Bronchial epithelial cell (primary cell): ENCODE measurements around the gene BZW1. TPM values are rescaled to one million over a fixed set of nuclear protein-coding genes. Genes with fewer than 3 reads are reported as not detected.

Experiments
- DNase-seq: peaks from one replicate; pipeline ENCODE4 v3.0.0-alpha.2; 2010; ENCODE audit warnings: low read depth
- FAIRE-seq: peaks from 2 replicates; lab custom pipeline; 2011; peaks lifted over from hg19 to GRCh38; lab: Jason Lieb, UNC
- H3K27me3 ChIP-seq: 2 replicates; pipeline ENCODE4 v1.5.1; 2011; ENCODE audit warnings: low read length; ENCODE audit not compliant: control insufficient read depth, insufficient read depth
- H3K36me3 ChIP-seq: 2 replicates; pipeline ENCODE4 v1.5.1; 2011; ENCODE audit warnings: low read length; ENCODE audit not compliant: control insufficient read depth, insufficient read depth
- H3K4me3 ChIP-seq: 2 replicates; pipeline ENCODE4 v1.5.1; 2011; ENCODE audit warnings: mild to moderate bottlenecking, low read depth, low read length, control low read depth
- total RNA-seq: library from RNA; depleted of rRNA; stranded (reverse); fragments of >200 nt; gene quantifications from 2 replicates; pipeline ENCODE4 v1.2.1, GENCODE V29; 2014
- TF ChIP-seq, protein P1 (sequence below): IDR thresholded peaks from 2 replicates; pipeline ENCODE4 v1.5.1; 2011; ENCODE audit warnings: mild to moderate bottlenecking, moderate library complexity, low read length, control low read depth, inconsistent platforms; ENCODE audit not compliant: insufficient read depth, severe bottlenecking

The BZW1 gene
- total RNA-seq, 1 donor from 2014 or later, result 546 TPM

DNA sequence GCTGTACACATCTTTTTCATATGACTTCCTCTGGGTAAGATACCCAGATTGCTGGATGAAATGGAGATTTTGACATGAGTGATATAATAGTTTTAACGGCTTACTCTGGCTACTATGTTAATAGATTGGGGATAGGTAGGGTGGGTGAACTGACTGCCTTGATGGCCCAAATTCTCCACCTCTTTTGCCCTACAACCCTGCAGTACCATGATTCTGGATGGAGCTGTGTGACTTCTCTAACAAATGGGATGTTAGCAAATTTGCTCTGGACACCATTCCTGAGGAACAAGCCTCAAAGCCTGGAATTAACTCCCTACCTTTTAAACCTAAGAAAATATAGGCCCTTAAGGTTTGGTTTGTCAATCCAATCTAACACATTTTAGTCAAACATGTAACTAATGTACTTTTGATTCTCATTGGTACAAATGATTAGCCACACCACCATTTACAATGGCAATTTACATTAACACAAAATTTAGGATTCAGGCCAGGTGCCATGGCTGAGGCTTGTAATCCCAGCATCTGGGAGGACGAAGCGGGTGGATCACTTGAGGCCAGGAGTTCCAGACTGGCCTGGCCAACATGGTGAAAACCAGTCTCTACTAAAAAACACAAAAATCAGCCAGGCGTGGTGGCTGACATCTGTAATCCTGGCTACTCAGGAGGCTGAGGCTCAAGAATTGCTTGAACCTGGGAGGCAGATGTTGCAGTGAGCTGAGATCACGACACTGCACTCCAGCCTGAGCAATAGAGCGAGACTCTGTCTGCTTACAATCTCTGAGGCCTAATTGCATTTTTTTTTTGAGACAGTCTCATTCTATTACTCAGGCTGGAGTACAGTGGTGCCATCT, 39.9 kb downstream of the BZW1 start:
- no peaks in the 10 kb centered on the region for H3K27me3 ChIP-seq
- H3K4me3 ChIP-seq, result no peak overlapping the region
- TF ChIP-seq, protein P1, sequence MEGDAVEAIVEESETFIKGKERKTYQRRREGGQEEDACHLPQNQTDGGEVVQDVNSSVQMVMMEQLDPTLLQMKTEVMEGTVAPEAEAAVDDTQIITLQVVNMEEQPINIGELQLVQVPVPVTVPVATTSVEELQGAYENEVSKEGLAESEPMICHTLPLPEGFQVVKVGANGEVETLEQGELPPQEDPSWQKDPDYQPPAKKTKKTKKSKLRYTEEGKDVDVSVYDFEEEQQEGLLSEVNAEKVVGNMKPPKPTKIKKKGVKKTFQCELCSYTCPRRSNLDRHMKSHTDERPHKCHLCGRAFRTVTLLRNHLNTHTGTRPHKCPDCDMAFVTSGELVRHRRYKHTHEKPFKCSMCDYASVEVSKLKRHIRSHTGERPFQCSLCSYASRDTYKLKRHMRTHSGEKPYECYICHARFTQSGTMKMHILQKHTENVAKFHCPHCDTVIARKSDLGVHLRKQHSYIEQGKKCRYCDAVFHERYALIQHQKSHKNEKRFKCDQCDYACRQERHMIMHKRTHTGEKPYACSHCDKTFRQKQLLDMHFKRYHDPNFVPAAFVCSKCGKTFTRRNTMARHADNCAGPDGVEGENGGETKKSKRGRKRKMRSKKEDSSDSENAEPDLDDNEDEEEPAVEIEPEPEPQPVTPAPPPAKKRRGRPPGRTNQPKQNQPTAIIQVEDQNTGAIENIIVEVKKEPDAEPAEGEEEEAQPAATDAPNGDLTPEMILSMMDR, result no peak
- no peak for FAIRE-seq
- peaks cover 8% of the 10 kb centered on the region for H3K36me3 ChIP-seq
- no peak for DNase-seq

DNA sequence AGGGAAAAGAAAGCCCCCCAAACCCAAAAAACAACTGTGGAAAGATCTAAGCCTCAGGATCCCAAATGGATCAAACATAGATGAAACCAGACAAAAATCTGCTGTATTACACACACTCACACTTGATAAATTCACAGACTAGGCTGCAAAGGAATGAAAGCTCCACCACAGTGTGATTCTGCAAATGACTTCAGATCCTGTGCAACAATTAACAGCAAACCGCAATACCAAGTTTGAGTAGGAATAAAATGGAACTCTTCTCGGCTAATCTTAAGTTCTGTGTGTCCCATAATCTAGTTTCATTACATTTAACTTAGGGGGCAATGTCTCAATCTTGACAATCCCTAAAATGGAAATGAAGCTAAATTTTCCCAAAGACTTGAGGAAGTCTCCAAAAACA, 40.9 kb downstream of the BZW1 start:
- FAIRE-seq, result no peak
- Histone ChIP-seq H3K27me3 (no peaks in the 10 kb centered on the region), H3K36me3 (peaks cover 11% of the 10 kb centered on the region), H3K4me3 (no peak overlapping the region)
- DNase-seq, result no peak
- TF ChIP-seq, protein P1, result no peak

- Histone ChIP-seq H3K36me3 (peaks cover 22% of the 10 kb centered on the region), H3K27me3 (no peaks in the 10 kb centered on the region), H3K4me3 (no peak overlapping the region)
- FAIRE-seq (no peak), DNase-seq (no peak)
- TF ChIP-seq, protein P1, result no peak
Observed at GRCh38 chr2:200856806-200857205, 45.1 kb downstream of the BZW1 start.

DNA sequence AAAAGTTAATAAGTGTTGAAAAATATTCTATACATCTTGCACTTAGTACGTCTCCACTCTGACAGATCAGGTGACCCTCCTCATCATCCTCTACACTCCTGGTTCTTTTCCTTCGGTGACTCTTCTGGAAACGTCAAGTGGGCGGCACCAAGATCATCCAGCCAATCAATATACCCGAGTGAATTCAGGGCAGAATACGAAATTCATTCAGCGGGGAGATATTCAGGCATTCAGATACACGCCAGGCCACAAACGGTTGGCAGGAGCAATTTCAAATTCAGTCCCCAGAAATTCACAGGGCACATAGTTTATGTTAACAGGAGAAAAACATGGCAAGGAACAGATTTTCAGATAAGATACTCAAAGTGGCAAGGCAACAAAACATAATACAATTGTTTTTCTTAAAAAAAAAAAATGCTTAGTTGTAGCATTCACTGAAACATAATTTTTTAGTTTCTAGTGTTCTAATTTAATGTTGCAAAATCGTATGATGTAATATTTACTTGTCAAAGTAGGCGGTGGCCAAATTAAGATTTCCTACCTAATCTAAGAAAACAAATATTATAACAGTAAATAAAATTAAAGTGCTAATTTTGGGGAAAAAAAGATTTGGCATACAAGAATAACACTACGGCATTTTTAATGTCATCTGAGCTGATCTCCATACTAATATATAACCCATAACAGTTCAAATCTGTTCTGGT, 48.5 kb downstream of the BZW1 start:
- Histone ChIP-seq H3K36me3 (peaks cover 19% of the 10 kb centered on the region), H3K4me3 (no peak overlapping the region), H3K27me3 (no peaks in the 10 kb centered on the region)
- TF ChIP-seq, protein P1, result no peak
- DNase-seq, result peak; percentile 45
- FAIRE-seq, result no peak

DNA sequence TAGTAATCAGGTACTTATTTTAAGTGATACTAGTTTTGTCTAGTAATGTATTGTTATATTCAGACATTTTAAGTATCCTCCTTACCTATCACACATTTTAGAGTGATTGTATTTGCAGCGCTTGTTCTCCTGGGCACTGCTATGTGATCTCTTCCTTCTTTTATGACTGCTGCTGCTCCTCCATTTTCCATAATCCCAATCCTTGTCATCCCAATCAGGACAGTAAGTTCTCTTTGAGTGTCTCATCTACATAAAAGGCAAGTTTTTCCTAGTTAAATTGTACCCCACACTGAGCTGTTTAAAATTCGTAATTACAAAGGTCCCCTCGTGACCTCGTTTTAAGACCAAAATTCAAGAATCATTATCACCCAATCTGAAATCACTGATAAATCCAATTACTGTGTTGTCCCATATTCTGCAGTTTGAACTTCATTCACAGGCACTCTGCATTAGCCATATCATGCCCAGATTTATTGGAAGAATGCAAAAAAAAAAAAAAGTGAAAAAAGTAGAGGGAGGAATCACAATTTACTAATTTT, 50.0 kb downstream of the BZW1 start:
- Histone ChIP-seq H3K27me3 (no peaks in the 10 kb centered on the region), H3K4me3 (peak overlapping the region; percentile 79), H3K36me3 (peaks cover 14% of the 10 kb centered on the region)
- no peak for DNase-seq
- no peak for FAIRE-seq
- TF ChIP-seq, protein P1, result no peak
